H9 (cell line): ENCODE results near the gene ZNF831. TPM values are rescaled to one million over a fixed set of nuclear protein-coding genes. Genes with fewer than 3 reads are reported as not detected.

Experiments
- DNase-seq: peaks from one replicate; pipeline ENCODE4 v3.0.0-alpha.2; 2017
- H2AFZ ChIP-seq: one replicate; pipeline ENCODE4 v1.6.1; 2013; ENCODE audit warnings: mild to moderate bottlenecking, low read length, control low read depth, moderate library complexity
- H2AK5ac ChIP-seq: 2 replicates; pipeline ENCODE4 v1.6.1; 2013; ENCODE audit warnings: low read length, control low read depth, mixed read lengths; ENCODE audit not compliant: insufficient read length
- H2BK120ac ChIP-seq: one replicate; pipeline ENCODE4 v1.6.1; 2013; ENCODE audit warnings: low read depth, mild to moderate bottlenecking, low read length, control low read depth, inconsistent platforms; ENCODE audit not compliant: poor library complexity, severe bottlenecking
- H2BK12ac ChIP-seq: 2 replicates; pipeline ENCODE4 v1.6.1; 2013; ENCODE audit warnings: low read length, control low read depth, mixed read lengths, low read depth; ENCODE audit not compliant: insufficient read length
- H2BK15ac ChIP-seq: 2 replicates; pipeline ENCODE4 v1.6.1; 2013; ENCODE audit warnings: low read depth, low read length, control low read depth
- H2BK20ac ChIP-seq: one replicate; pipeline ENCODE4 v1.6.1; 2013; ENCODE audit warnings: low read depth, mild to moderate bottlenecking, low read length, control low read depth, inconsistent platforms; ENCODE audit not compliant: poor library complexity, severe bottlenecking
- H2BK5ac ChIP-seq: 2 replicates; pipeline ENCODE4 v1.6.1; 2013; ENCODE audit warnings: low read length, control low read depth, mixed read lengths; ENCODE audit not compliant: insufficient read length
- H3K14ac ChIP-seq: 2 replicates; pipeline ENCODE4 v1.6.1; 2013; ENCODE audit warnings: low read length, control low read depth; ENCODE audit not compliant: insufficient read depth
- H3K18ac ChIP-seq: 2 replicates; pipeline ENCODE4 v1.6.1; 2013; ENCODE audit warnings: low read depth, mild to moderate bottlenecking, mixed read lengths, low read length, control low read depth; ENCODE audit not compliant: insufficient read length
- H3K23ac ChIP-seq: 2 replicates; pipeline ENCODE4 v1.6.1; 2013; ENCODE audit warnings: low read length, control low read depth, mixed read lengths, low read depth; ENCODE audit not compliant: insufficient read length
- H3K23me2 ChIP-seq: 2 replicates; pipeline ENCODE4 v1.6.1; 2013; ENCODE audit warnings: low read depth, mild to moderate bottlenecking, mixed read lengths, low read length, control low read depth; ENCODE audit not compliant: insufficient read length, poor library complexity, severe bottlenecking
- H3K27ac ChIP-seq: 2 replicates; pipeline ENCODE4 v1.5.1; 2013; ENCODE audit warnings: low read length, control low read depth, mixed read lengths, low read depth; ENCODE audit not compliant: insufficient read length
- H3K27me3 ChIP-seq: 2 replicates; pipeline ENCODE4 v1.6.1; 2013; ENCODE audit warnings: low read length, control low read depth, inconsistent platforms; ENCODE audit not compliant: insufficient read depth
- H3K4ac ChIP-seq: 2 replicates; pipeline ENCODE4 v1.6.1; 2013; ENCODE audit warnings: low read depth, mild to moderate bottlenecking, control low read depth, inconsistent platforms, low read length, moderate library complexity
- H3K4me1 ChIP-seq: 2 replicates; pipeline ENCODE4 v1.6.1; 2013; ENCODE audit warnings: low read length, control low read depth, inconsistent platforms; ENCODE audit not compliant: insufficient read depth
- H3K4me2 ChIP-seq: 2 replicates; pipeline ENCODE4 v1.6.1; 2013; ENCODE audit warnings: low read length, control low read depth, mixed read lengths; ENCODE audit not compliant: insufficient read length, insufficient read depth
- H3K56ac ChIP-seq: 2 replicates; pipeline ENCODE4 v1.6.1; 2013; ENCODE audit warnings: low read depth, mild to moderate bottlenecking, mixed read lengths, low read length, control low read depth; ENCODE audit not compliant: insufficient read length
- H3K79me1 ChIP-seq: 2 replicates; pipeline ENCODE4 v1.6.1; 2013; ENCODE audit warnings: low read depth, mild to moderate bottlenecking, moderate library complexity, low read length, control low read depth, inconsistent platforms; ENCODE audit not compliant: insufficient read depth, poor library complexity, severe bottlenecking
- H3K79me2 ChIP-seq: 2 replicates; pipeline ENCODE4 v1.6.1; 2013; ENCODE audit warnings: low read length, control low read depth, inconsistent platforms; ENCODE audit not compliant: insufficient read depth
- H3K9ac ChIP-seq: 2 replicates; pipeline ENCODE4 v1.6.1; 2013; ENCODE audit warnings: low read length, control low read depth, mixed read lengths; ENCODE audit not compliant: insufficient read length; ENCODE audit errors: extremely low read depth
- H3K9me3 ChIP-seq: one replicate; pipeline ENCODE4 v1.6.1; 2013; ENCODE audit warnings: low read depth, low read length, inconsistent platforms; ENCODE audit not compliant: control insufficient read depth
- H3T11ph ChIP-seq: one replicate; pipeline ENCODE4 v1.6.1; 2013; ENCODE audit warnings: mild to moderate bottlenecking, low read length, control low read depth, inconsistent platforms
- H4K20me1 ChIP-seq: one replicate; pipeline ENCODE4 v1.6.1; 2013; ENCODE audit not compliant: control insufficient read depth, insufficient read length, insufficient read depth
- H4K5ac ChIP-seq: 2 replicates; pipeline ENCODE4 v1.6.1; 2013; ENCODE audit warnings: low read depth, mild to moderate bottlenecking, mixed read lengths, low read length, control low read depth; ENCODE audit not compliant: insufficient read length
- H4K8ac ChIP-seq: replicated peaks from 2 replicates; pipeline ENCODE4 v1.6.1; 2013; ENCODE audit warnings: low read length, control low read depth, mixed read lengths, low read depth; ENCODE audit not compliant: insufficient read length
- H4K91ac ChIP-seq: 2 replicates; pipeline ENCODE4 v1.6.1; 2013; ENCODE audit warnings: low read depth, mild to moderate bottlenecking, moderate library complexity, mixed read lengths, low read length, control low read depth; ENCODE audit not compliant: insufficient read length
- H3K27ac Mint-ChIP-seq, 3 experiments: 2 replicates in 2 of 3; 3 replicates in 1 of 3; pipeline ENCODE4 v1.8.0; 2020 to 2021; ENCODE audit warnings: mixed read lengths in 3 of 3, mild to moderate bottlenecking in 1 of 3, moderate library complexity in 1 of 3
- H3K27me3 Mint-ChIP-seq: 2 replicates; pipeline ENCODE4 v1.8.0; 2021; ENCODE audit warnings: low read depth, mild to moderate bottlenecking, moderate library complexity, mixed read lengths
- H3K36me3 Mint-ChIP-seq, 3 experiments: 2 replicates in 2 of 3; 3 replicates in 1 of 3; pipeline ENCODE4 v1.8.0; 2020 to 2021; ENCODE audit warnings: low read depth in 3 of 3, mixed read lengths in 3 of 3; ENCODE audit not compliant: insufficient read depth in 1 of 3
- H3K4me1 Mint-ChIP-seq, 2 experiments: 2 replicates each; pipeline ENCODE4 v1.8.0; 2020; ENCODE audit warnings: mixed read lengths in 2 of 2
- H3K4me3 Mint-ChIP-seq, 2 experiments: 2 replicates in 1 of 2; 3 replicates in 1 of 2; pipeline ENCODE4 v1.8.0; 2020 to 2021; ENCODE audit warnings: mild to moderate bottlenecking in 2 of 2, mixed read lengths in 2 of 2, moderate library complexity in 1 of 2
- H3K9me3 Mint-ChIP-seq, 2 experiments: 2 replicates in 1 of 2; 3 replicates in 1 of 2; pipeline ENCODE4 v1.8.0; 2020; ENCODE audit warnings: mild to moderate bottlenecking in 2 of 2, mixed read lengths in 2 of 2, moderate library complexity in 1 of 2
- total RNA-seq: library from RNA; stranded (reverse); gene quantifications from 2 replicates; pipeline ENCODE4 v1.2.1, GENCODE V29; 2021
- TF ChIP-seq, protein P1 (sequence below): fragments of 200-600 bp; sonication (generic); conservative IDR thresholded peaks from 3 replicates; pipeline ENCODE4 v1.8.0; 2021; ENCODE audit warnings: antibody characterized with exemption, mild to moderate bottlenecking

The ZNF831 gene
- total RNA-seq, 1 experiment from 2014 or later: not detected

GRCh38 chr20:59183751-59184150 lies 20.1 kb downstream of the ZNF831 start:
- H3K4me1 Mint-ChIP-seq: peaks cover 5 to 9% of the 10 kb centered on the region in 2 experiments
- Histone ChIP-seq H3K79me1 (no peaks in the 10 kb centered on the region), H3K14ac (no peak overlapping the region), H3K9me3 (no peaks in the 10 kb centered on the region), H4K20me1 (no peaks in the 10 kb centered on the region), H3K56ac (no peak overlapping the region), H3T11ph (no peak overlapping the region), H3K23me2 (no peaks in the 10 kb centered on the region), H4K5ac (no peak overlapping the region), H2BK20ac (no peak overlapping the region), H3K18ac (no peak overlapping the region), H2AK5ac (no peak overlapping the region), H3K9ac (no peak overlapping the region), H2BK12ac (no peak overlapping the region), H4K8ac (no peak overlapping the region), H3K27me3 (no peaks in the 10 kb centered on the region), H3K4ac (no peak overlapping the region), H3K4me2 (no peak overlapping the region), H3K79me2 (no peaks in the 10 kb centered on the region), H3K4me1 (no peaks in the 10 kb centered on the region), H2AFZ (no peak overlapping the region), H4K91ac (no peak overlapping the region), H2BK120ac (no peak overlapping the region), H2BK5ac (no peak overlapping the region), H3K23ac (no peak overlapping the region), H2BK15ac (no peak overlapping the region), H3K27ac (no peak overlapping the region)
- H3K4me3 Mint-ChIP-seq: no peak overlapping the region
- DNase-seq: no peak
- H3K27ac Mint-ChIP-seq: no peak overlapping the region
- no peaks in the 10 kb centered on the region for H3K9me3 Mint-ChIP-seq
- peaks cover 13% of the 10 kb centered on the region for H3K27me3 Mint-ChIP-seq
- TF ChIP-seq, protein P1, sequence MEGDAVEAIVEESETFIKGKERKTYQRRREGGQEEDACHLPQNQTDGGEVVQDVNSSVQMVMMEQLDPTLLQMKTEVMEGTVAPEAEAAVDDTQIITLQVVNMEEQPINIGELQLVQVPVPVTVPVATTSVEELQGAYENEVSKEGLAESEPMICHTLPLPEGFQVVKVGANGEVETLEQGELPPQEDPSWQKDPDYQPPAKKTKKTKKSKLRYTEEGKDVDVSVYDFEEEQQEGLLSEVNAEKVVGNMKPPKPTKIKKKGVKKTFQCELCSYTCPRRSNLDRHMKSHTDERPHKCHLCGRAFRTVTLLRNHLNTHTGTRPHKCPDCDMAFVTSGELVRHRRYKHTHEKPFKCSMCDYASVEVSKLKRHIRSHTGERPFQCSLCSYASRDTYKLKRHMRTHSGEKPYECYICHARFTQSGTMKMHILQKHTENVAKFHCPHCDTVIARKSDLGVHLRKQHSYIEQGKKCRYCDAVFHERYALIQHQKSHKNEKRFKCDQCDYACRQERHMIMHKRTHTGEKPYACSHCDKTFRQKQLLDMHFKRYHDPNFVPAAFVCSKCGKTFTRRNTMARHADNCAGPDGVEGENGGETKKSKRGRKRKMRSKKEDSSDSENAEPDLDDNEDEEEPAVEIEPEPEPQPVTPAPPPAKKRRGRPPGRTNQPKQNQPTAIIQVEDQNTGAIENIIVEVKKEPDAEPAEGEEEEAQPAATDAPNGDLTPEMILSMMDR: no peak
- no peaks in the 10 kb centered on the region for H3K36me3 Mint-ChIP-seq
